DND-41 (cell line): ENCODE results near the gene SEC11C.

Experiments
- EZH2 ChIP-seq: IDR thresholded peaks from 3 replicates; pipeline ENCODE4 v1.6.1; 2012; ENCODE audit warnings: borderline replicate concordance, low read depth, mild to moderate bottlenecking, moderate library complexity, low read length, inconsistent platforms; ENCODE audit not compliant: severe bottlenecking
- TF ChIP-seq, protein P1 (sequence below): IDR thresholded peaks from 2 replicates; pipeline ENCODE4 v1.5.1; 2012; ENCODE audit warnings: borderline replicate concordance, low read length, moderate library complexity, mild to moderate bottlenecking; ENCODE audit not compliant: poor library complexity, severe bottlenecking; ENCODE audit errors: extremely low read depth

DNA sequence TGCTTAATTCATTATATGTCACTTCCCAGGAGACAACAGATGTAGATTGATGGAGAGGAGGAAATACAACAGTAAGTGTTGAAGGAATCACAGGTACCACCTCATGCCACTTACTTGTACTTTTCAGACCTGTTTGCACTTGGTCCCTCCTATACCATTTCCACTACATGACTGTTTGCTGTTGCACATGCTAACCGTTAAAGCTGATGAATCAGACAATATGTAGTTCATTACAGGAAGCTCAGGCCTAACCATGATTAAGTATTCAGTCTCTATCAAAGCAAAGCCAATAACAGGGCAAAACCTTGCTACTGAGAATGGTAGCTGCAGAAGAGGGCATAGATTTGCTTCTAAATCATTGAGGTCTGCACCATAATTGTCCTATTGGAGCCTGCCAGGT lies 50.1 kb downstream of the SEC11C start:
- TF ChIP-seq, protein P1, sequence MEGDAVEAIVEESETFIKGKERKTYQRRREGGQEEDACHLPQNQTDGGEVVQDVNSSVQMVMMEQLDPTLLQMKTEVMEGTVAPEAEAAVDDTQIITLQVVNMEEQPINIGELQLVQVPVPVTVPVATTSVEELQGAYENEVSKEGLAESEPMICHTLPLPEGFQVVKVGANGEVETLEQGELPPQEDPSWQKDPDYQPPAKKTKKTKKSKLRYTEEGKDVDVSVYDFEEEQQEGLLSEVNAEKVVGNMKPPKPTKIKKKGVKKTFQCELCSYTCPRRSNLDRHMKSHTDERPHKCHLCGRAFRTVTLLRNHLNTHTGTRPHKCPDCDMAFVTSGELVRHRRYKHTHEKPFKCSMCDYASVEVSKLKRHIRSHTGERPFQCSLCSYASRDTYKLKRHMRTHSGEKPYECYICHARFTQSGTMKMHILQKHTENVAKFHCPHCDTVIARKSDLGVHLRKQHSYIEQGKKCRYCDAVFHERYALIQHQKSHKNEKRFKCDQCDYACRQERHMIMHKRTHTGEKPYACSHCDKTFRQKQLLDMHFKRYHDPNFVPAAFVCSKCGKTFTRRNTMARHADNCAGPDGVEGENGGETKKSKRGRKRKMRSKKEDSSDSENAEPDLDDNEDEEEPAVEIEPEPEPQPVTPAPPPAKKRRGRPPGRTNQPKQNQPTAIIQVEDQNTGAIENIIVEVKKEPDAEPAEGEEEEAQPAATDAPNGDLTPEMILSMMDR, result no peak
- no peak for TF ChIP-seq EZH2
